ENCODE data around the gene TTC13.

Gene TTC13

GRCh38 chr1:230858236-230858820, 120.3 kb downstream of the TTC13 start:
- no peak overlapping the region for H3K4me3 ChIP-seq (replicated peaks; ENCODE audit: low read depth, low read length)
- TF ChIP-seq, protein P1, sequence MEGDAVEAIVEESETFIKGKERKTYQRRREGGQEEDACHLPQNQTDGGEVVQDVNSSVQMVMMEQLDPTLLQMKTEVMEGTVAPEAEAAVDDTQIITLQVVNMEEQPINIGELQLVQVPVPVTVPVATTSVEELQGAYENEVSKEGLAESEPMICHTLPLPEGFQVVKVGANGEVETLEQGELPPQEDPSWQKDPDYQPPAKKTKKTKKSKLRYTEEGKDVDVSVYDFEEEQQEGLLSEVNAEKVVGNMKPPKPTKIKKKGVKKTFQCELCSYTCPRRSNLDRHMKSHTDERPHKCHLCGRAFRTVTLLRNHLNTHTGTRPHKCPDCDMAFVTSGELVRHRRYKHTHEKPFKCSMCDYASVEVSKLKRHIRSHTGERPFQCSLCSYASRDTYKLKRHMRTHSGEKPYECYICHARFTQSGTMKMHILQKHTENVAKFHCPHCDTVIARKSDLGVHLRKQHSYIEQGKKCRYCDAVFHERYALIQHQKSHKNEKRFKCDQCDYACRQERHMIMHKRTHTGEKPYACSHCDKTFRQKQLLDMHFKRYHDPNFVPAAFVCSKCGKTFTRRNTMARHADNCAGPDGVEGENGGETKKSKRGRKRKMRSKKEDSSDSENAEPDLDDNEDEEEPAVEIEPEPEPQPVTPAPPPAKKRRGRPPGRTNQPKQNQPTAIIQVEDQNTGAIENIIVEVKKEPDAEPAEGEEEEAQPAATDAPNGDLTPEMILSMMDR (IDR thresholded peaks at IDR 0.05; ENCODE audit: insufficient read depth, low read length, poor library complexity, severe bottlenecking) = no peak
- H3K36me3 ChIP-seq (ENCODE audit: control insufficient read depth, insufficient read depth, low read length) = no peaks in the 10 kb centered on the region
- no peak for DNase-seq (ENCODE audit: extremely low read depth, insufficient read length)
- H3K27me3 ChIP-seq (replicated peaks; ENCODE audit: control insufficient read depth, insufficient read depth, low read length) = no peaks in the 10 kb centered on the region

DNA sequence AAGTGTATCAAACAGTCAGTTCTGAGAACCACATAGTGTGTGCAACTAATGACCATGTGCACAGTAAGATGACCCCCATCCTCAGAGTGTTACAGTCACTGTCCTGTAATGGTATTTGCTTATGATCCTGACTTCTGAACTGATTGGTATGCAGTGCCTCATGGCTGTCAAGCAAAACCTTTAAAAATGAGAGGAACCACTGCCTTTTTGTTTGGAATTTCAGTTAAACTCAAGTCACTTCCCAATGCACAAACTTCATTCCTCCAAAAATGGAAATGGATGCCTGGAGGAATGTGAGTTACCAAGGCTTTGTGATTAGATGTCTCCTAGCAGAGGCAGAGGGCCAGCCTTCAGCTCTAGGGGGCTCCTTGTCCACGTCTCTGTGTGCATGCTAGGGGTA, 120.8 kb downstream of the TTC13 start:
- DNase-seq (ENCODE audit: extremely low read depth, insufficient read length) = no peak
- Histone ChIP-seq H3K4me3 (replicated peaks; ENCODE audit: low read depth, low read length) (no peak overlapping the region), H3K27me3 (replicated peaks; ENCODE audit: control insufficient read depth, insufficient read depth, low read length) (no peaks in the 10 kb centered on the region), H3K36me3 (ENCODE audit: control insufficient read depth, insufficient read depth, low read length) (no peaks in the 10 kb centered on the region)
- TF ChIP-seq, protein P1 (IDR thresholded peaks at IDR 0.05; ENCODE audit: insufficient read depth, low read length, poor library complexity, severe bottlenecking) = no peak

- H3K4me3 ChIP-seq (replicated peaks; ENCODE audit: low read depth, low read length) = no peak overlapping the region
- H3K36me3 ChIP-seq (ENCODE audit: control insufficient read depth, insufficient read depth, low read length) = no peaks in the 10 kb centered on the region
- DNase-seq (ENCODE audit: extremely low read depth, insufficient read length) = no peak
- H3K27me3 ChIP-seq (replicated peaks; ENCODE audit: control insufficient read depth, insufficient read depth, low read length) = no peaks in the 10 kb centered on the region
- TF ChIP-seq, protein P1 (IDR thresholded peaks at IDR 0.05; ENCODE audit: insufficient read depth, low read length, poor library complexity, severe bottlenecking) = no peak
Observed at GRCh38 chr1:230857077-230857476, 121.6 kb downstream of the TTC13 start.
